Stomach (tissue), 4 donors: ENCODE data around the gene ORM1.

Experiments used
- POLR2A ChIP-seq, 4 donors: fragments of 450-650 bp; IDR thresholded peaks; one replicate each; pipeline ENCODE4 v1.6.1; 2016; ENCODE audit warnings: antibody characterized with exemption in 4 of 4, control low read depth in 2 of 4, mild to moderate bottlenecking in 1 of 4, moderate library complexity in 1 of 4
- POLR2AphosphoS5 ChIP-seq, 3 donors: sonication (generic); formaldehyde crosslinking; IDR thresholded peaks; one replicate each; pipeline ENCODE4 v1.6.1; 2016; ENCODE audit warnings: antibody characterized with exemption in 3 of 3
- TF ChIP-seq, protein P1 (sequence below), 7 experiments: fragments of 450-650 bp in 4 of 7; fragments of 200-600 bp in 3 of 7; sonication (generic) in 3 of 7; IDR thresholded peaks; one replicate each; pipeline ENCODE4 v1.5.1; 2016 to 2019; ENCODE audit warnings: antibody characterized with exemption in 7 of 7, control low read depth in 2 of 7, mild to moderate bottlenecking in 1 of 7

GRCh38 chr9:114281473-114282103, 41.3 kb upstream of the ORM1 start:
- TF ChIP-seq, protein P1, sequence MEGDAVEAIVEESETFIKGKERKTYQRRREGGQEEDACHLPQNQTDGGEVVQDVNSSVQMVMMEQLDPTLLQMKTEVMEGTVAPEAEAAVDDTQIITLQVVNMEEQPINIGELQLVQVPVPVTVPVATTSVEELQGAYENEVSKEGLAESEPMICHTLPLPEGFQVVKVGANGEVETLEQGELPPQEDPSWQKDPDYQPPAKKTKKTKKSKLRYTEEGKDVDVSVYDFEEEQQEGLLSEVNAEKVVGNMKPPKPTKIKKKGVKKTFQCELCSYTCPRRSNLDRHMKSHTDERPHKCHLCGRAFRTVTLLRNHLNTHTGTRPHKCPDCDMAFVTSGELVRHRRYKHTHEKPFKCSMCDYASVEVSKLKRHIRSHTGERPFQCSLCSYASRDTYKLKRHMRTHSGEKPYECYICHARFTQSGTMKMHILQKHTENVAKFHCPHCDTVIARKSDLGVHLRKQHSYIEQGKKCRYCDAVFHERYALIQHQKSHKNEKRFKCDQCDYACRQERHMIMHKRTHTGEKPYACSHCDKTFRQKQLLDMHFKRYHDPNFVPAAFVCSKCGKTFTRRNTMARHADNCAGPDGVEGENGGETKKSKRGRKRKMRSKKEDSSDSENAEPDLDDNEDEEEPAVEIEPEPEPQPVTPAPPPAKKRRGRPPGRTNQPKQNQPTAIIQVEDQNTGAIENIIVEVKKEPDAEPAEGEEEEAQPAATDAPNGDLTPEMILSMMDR (IDR thresholded peaks at IDR 0.05), result no peak
- no peak for TF ChIP-seq POLR2A (IDR thresholded peaks at IDR 0.05)
- no peak for TF ChIP-seq POLR2AphosphoS5 (IDR thresholded peaks at IDR 0.05)
